GM18505 (cell line): Measurements from ENCODE around the gene MOK.
A peak's percentile ranks its signal among the peaks of the same experiment; 100 is the strongest.
"Not testable (repeated sequence)": the region's sequence is repeated elsewhere in the genome, so short reads cannot be mapped to it uniquely, and the experiment has no call there.

Experiments
- ATAC-seq: cut with Tn5 transposase; IDR thresholded peaks from one replicate; pipeline ENCODE4 v1.9.1; 2021; ENCODE audit not compliant: unreplicated experiment
- POLR2A ChIP-seq: IDR thresholded peaks from 4 replicates; pipeline ENCODE4 v1.6.1; 2011; ENCODE audit warnings: borderline replicate concordance; ENCODE audit not compliant: insufficient read depth, insufficient read length; ENCODE audit errors: extremely low read depth

MOK gene

GRCh38 chr14:102304611-102305506 is at the start of gene MOK:
TSS of gene MOK (minus strand) at chr14:102305164. CDS start at chr14:102304968, 196 bp downstream.
- TF ChIP-seq POLR2A: no peak

DNA sequence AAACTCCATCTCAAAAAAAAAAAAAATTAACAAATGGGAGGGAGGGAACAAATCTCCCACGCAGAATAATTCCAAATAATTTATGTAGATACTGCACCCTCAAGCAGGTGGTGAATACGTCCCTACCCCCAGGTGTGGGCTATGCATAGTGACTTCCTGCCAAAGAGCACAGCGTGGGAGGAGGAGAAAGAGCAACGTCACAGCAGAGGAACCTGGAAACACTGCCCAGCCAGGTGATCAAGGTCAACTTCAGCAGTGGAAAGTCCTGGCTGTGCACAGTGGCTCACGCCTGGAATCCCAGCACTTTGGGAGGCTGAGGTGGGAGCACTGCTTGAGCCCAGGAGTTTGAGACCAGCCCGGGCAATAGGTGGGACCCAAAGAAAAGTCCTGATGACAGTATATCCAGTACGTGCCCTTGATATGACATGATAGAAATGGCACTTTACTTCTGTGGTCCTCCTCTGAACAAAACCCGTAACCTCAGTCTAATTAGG is 48.2 kb upstream of the MOK start:
- TF ChIP-seq POLR2A: no peak

More at GRCh38 chr14:102304611-102305506, at the start of gene MOK:
- ATAC-seq: peak; percentile 92

DNA sequence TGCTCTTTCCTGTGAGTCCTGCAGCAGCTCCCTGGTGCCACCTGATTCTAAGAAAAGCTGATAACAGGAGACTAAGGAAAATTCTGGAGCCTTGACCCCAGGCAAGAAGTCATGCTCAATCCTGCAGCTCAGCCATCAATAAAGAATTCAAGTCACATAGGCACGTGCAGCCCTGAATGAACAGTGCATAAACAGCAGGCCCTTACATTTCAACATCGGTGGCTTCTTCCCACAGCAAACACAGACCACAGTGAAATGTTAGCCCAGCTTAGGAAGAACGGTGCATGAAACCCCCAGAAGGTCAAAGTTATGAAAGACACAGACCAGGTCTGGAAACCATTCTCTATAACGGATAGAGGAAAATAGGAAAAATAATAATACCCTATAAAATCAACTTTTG is 47.2 kb upstream of the MOK start:
- no peak for TF ChIP-seq POLR2A
- ATAC-seq: no peak

More for the DNA sequence above, 48.2 kb upstream of the MOK start:
- ATAC-seq: no peak

- ATAC-seq: not testable (repeated sequence)
Observed at GRCh38 chr14:102351593-102351992, 46.6 kb upstream of the MOK start.

GRCh38 chr14:102351023-102351422 is 46.1 kb upstream of the MOK start:
- TF ChIP-seq POLR2A: no peak
- no peak for ATAC-seq

DNA sequence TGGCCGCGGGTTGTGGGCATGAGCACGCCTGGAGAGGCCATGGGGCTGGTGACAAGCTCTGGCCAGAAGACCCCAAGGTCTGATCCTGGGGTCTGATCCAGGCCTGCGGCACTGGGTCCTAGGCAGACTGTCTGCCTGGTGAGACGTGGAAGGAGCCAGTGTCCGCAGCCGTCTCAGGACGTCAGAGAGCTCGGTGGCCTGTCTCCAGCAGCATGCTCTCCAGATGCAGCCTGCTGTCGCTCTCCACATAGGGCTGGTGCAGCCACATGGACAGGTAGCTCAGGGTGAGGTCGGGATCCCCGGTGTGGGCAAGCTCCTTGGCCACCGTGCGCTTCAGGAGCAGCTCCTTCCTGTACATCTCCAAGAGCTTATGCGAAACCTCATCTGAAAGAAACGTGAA is 43.4 kb upstream of the MOK start:
- no peak for TF ChIP-seq POLR2A
- no peak for ATAC-seq

GRCh38 chr14:102346645-102347044 is 41.7 kb upstream of the MOK start:
- no peak for TF ChIP-seq POLR2A
- no peak for ATAC-seq

GRCh38 chr14:102345232-102345631 is 40.3 kb upstream of the MOK start:
- no peak for ATAC-seq
- TF ChIP-seq POLR2A: no peak

DNA sequence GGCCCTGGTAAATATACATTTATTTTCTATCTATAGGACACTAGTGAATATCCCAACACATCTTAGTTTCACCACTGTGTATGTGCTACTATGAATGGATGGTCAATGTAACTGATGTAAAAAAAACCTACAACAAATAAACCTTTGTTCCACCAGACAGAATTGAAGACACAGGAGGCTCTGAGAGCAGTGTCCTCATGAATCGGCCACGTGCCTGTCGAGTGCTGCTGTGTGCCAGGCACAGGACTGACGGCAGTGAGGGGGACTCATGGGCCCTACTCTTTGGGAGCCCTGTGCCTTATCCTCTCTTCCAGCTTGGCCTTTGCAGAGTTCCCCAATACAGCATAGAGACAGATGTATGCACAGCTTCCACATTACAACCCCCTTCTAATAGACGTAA is 39.5 kb upstream of the MOK start:
- ATAC-seq: no peak
- TF ChIP-seq POLR2A: no peak

DNA sequence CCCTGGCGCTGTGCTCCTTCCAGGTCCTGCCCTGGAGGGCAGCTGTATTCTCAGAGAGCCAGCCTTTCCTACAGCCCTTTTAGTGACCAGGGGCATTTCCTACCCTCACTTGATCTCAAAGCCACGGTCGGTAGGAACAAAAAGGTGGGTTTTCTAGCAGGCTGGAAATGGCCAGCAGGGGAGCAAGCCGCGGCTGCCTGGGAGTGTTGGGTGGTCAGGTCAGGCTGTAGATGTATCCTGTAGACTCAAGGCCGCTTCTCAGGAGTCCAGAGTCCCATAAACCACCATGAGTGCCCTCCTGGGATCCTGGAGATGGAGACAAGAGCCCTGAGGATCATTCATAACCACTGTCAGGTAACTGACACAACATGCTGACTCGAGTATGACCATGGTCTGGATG is 39.1 kb upstream of the MOK start:
- no peak for TF ChIP-seq POLR2A
- ATAC-seq: no peak

- no peak for TF ChIP-seq POLR2A
- no peak for ATAC-seq
Observed at GRCh38 chr14:102342238-102342637, 37.3 kb upstream of the MOK start.

DNA sequence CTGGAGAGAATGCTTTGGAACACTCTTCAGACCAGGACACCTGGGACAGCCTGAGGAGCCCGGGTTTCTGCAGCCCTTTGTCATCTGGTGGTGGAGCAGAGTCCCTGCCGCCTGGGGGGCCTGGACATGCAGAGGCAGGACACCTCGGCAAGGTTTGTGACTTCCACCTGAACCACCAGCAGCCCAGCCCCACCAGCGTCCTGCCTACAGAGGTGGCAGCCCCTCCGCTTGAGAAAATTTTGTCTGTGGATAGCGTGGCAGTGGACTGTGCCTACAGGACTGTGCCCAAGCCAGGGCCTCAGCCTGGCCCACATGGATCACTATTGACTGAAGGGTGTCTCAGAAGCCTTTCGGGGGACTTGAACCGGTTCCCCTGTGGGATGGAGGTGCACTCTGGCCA is 36.6 kb upstream of the MOK start:
- no peak for ATAC-seq
- TF ChIP-seq POLR2A: no peak

GRCh38 chr14:102338724-102339123 is 33.8 kb upstream of the MOK start:
- no peak for TF ChIP-seq POLR2A
- no peak for ATAC-seq

GRCh38 chr14:102335163-102335562 is 30.2 kb upstream of the MOK start:
- ATAC-seq: no peak
- no peak for TF ChIP-seq POLR2A
